Posterior cingulate gyrus (tissue), 11 donors: ENCODE results near the gene MEF2D.
A peak's percentile ranks its signal among the peaks of the same experiment; 100 is the strongest.

ENCODE experiments used
- DNase-seq, 10 donors: peaks; one replicate each; pipeline versions ENCODE4 v3.0.0 to v3.0.0-alpha.2; 2020 to 2021; ENCODE audit warnings: mixed read lengths in 3 of 10
- intact Hi-C: fragments of 100-400 bp; cut with DNase I; formaldehyde crosslinking; loops from one replicate; pipeline ENCODE4 v1.15.1; 2023

The MEF2D gene

DNA sequence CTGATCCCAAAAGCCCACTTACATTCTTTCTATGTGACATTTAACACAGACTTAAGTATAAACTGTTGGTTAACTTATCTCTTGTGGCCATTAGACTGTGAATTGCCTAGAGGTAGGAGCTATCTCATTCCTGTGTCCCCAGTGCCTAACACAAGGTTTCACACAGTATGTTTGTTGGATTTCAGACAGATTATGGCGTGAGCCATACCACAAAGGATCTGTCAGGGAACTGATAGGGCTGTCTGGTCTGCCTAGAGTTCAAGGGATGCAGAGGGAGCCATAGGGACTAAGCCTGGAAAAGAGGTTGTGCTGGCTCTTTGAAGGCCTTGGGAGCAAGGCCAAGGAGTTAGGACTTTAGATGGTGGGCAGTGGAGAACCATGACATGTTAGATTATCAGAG is 40.0 kb downstream of the MEF2D start:
- no peak for DNase-seq
- intact Hi-C loops: no loop called here

DNA sequence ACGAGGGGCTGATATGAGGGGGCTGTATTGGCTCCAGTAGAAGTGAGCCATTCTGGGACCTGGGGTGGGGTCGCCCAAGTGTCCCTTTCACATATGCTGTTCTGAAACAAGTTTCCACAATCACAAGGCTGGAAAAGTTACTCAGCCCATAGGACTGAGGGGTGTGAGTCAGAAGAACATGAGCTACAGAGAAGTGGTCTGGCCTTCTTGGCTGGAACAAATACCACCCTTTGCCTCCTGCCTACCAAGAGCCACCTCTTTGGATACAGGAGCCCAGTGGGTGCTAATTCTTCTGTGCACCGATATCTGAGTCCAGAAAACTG is 42.4 kb downstream of the MEF2D start:
- intact Hi-C loops: loop anchor here (5.0 kb wide), 2 partner anchors 134 to 149 kb away; partner anchors contain the start of gene NAXE

DNA sequence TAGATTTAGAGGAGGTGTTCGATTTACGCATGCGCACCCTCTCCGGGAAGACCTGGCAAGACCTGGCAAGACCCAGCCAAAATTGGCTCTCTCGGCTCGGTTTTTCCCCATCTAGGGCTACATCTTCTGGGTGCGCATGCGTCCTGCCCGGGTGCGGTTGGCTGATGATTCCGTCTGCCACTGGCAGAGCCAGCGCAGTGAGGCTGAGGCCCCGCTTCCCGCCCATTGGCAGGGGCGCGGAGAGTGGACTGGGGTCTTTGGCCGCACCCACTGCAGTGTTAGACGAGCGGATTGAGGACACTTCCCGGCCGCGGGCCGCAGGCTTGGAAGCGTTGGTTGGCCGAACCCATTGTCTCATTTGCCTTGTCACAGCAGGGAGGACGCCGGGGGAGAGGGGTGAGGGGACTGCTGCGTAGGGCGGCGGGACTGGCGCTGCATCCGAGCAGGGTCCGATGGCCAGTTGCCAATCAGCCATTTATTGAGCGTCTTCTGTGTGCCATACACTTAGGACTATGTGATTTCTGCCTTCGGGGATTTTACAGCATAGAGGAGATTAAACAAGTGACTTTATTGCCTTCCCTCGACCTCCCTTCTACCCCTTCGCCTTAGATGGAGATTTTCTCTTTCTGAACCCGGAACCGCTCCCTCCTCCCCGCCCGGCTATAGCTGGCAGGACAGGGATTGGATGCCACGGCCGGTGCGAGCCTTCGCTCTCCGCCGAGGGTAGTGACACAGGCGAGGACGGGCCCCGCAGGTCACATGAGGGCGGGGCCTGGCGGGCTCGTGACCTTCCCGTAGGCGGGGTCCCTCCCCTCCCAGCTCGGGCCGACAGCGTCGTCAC is 43.7 kb downstream of the MEF2D start:
- peak; percentile 93 to 99 (median 95) for DNase-seq
- intact Hi-C loops: loop anchor here (2.0 to 5.0 kb wide), 3 partner anchors 44 to 150 kb away; partner anchors contain the start of genes MEF2D and NAXE

More for the DNA sequence above, 42.4 kb downstream of the MEF2D start:
- DNase-seq: peak in 1 of 10 donors; percentile 50

DNA sequence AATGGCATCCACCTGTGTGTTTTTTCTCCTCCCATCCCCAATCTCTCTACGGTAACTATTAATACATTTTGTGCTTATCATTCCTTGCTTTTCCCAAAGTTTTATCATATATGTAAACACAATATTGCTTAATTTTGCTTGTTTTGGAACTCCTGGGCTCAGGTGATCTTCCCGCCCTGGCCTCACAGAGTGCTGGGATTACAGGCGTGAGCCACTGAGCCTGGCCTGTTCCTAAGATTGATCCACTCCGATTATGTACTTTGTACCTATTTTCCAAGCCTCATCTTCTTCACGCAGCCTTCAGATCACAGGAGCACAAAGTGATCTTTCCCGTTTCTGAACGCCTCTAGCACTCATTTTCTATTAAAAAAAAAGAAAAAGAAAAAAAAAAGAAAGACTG is 45.2 kb downstream of the MEF2D start:
- intact Hi-C loops: loop anchor here (5.0 kb wide), 2 partner anchors 137 to 152 kb away; partner anchors contain the start of gene NAXE
- peak in 1 of 10 donors; percentile 35 for DNase-seq

- intact Hi-C loops: no loop called here
- no peak for DNase-seq
Measured at GRCh38 chr1:156452907-156453306, 47.7 kb downstream of the MEF2D start.

- intact Hi-C loops: no loop called here
- no peak for DNase-seq
Measured at GRCh38 chr1:156451505-156452160, 48.9 kb downstream of the MEF2D start.

GRCh38 chr1:156448134-156448967 is 52.2 kb downstream of the MEF2D start:
- DNase-seq: no peak
- intact Hi-C loops: no loop called here

DNA sequence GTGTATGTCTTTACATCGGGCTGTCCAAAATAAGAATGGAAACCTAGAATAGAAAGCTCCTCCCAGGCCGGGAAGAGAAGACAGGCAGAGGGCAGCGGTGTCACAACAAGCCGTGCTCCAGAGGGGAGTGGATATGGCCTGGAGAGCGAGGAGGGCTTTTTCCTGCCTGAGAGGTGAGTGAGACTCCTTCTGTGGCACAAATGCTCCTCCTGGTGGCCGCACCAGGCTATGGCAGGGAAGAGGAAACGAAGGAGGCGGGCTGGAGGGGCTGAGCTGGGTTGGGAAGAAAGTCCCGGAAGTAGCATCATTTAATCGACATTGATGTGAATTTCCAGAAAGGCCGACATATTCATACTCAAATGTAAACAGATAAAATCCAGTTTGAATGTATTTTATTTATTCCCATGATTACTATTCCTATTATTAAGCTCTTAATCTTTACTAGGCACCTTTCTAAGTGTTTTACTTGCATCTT is 54.7 kb downstream of the MEF2D start:
- intact Hi-C loops: loop anchor here (1.0 kb wide), 1 partner anchor 61 kb away; no protein-coding TSS in a partner anchor
- DNase-seq: peak; percentile 73 to 97 (median 88)

DNA sequence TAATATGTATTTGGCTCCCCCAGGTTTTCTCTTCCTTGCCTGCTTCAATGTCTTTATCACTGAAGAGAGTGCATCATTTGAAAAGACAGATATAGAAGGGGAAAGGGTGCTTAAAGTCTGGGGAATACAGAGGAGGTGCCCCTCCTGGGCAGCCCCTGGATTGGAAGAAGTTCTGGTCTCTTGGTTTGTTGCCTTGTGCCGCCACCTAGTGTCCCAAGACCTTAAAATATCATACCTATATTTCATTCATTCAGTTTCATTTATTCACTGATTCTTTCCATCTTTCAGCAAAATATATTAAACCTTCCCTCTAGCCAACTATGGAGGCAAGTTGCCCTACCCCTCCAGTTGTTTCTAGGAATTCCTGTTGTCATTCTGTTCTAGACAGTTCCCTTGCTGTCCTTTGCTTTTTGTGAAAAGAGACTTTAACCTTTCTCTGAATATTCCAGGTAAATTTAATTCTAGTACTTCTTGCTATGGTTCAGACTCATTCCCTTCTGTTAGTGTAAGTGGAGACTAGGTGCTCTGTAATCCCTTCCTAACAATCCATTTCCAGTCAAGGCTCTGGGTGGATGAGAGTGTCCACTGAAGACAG is 56.1 kb downstream of the MEF2D start:
- intact Hi-C loops: loop anchor here (1.0 kb wide), 1 partner anchor 59 kb away; no protein-coding TSS in a partner anchor
- DNase-seq: no peak

DNA sequence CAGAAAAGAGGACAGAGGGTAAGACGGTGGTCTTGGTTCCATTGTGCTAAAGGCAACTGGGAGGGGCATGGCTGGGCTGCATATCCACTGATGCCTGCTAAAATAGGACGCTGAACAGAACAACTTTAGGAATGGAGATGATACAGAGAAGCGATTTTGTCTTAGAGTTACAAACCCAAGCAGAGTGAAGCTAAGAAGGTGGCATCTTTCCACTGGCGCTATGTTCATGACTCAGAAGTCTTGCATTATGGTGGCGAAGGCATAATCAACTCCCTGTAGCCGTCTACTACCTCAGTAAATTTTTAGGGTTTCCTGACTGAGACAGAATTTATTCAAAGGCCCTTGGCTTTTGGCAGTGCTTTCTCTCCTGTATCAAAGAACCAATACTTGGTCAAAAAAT is 57.3 kb downstream of the MEF2D start:
- DNase-seq: no peak
- intact Hi-C loops: no loop called here

- no peak for DNase-seq
- intact Hi-C loops: no loop called here
Measured at GRCh38 chr1:156440654-156441437, 59.7 kb downstream of the MEF2D start.

GRCh38 chr1:156439777-156440183 is 60.8 kb downstream of the MEF2D start:
- intact Hi-C loops: no loop called here
- DNase-seq: peak in 1 of 10 donors; percentile 60

DNA sequence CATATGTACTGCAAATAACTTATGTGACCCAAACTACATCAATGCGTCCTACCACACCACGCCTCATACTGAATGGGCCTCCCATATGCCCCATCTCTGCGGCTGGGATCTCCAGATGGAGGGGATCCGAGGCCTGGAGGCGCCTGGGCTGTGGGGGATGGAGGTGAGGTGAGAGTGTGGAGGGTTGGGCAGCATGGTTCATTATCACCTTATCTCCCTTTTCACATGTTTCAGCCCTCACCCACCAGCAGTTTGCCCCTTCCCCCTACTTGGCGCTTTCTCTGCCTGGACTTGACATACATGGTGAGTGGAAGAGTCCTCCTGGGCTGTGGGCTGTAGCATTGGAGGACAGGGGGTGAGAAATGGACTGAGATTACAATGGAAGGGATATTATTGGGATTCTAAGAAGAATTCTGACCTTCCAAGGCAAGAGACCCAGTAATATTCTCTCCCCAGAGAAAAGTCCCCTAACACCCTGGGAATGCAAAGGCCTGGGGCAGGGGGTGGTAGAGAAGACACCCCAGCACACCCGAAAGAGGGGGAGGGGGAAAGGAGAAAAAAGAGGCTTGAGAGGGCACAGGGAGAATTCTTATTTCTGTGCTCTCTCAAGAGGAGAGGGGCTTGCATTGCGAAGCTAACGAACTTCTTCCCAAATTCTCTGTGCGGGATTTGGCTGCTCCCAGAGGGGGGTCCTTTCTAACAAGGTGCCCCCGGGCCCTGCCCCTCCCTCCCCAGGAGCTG is 61.4 kb downstream of the MEF2D start:
- no peak for DNase-seq
- intact Hi-C loops: no loop called here

- intact Hi-C loops: no loop called here
- no peak for DNase-seq
Measured at GRCh38 chr1:156438278-156438987, 62.1 kb downstream of the MEF2D start.

GRCh38 chr1:156437037-156437867 is 63.3 kb downstream of the MEF2D start:
- no peak for DNase-seq
- intact Hi-C loops: no loop called here

GRCh38 chr1:156436141-156437036 is 64.2 kb downstream of the MEF2D start:
- peak in 6 of 10 donors; percentile 46 to 90 (median 75) for DNase-seq
- intact Hi-C loops: no loop called here
